Stimulated activated CD8-positive, alpha-beta memory T cell treated with anti-CD3 and anti-CD28 coated beads, Interleukin-15, amount 100 ng/mL, for 24 hours (primary cell): ENCODE results near the gene CLDND2.
"Not testable (repeated sequence)": the region's sequence is repeated elsewhere in the genome, so short reads cannot be mapped to it uniquely, and the experiment has no call there.

Source experiments
- DNase-seq: peaks from one replicate; pipeline ENCODE4 v3.0.0-alpha.2; 2020; ENCODE audit warnings: low read depth

The CLDND2 gene, protein sequence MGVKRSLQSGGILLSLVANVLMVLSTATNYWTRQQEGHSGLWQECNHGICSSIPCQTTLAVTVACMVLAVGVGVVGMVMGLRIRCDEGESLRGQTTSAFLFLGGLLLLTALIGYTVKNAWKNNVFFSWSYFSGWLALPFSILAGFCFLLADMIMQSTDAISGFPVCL

DNA sequence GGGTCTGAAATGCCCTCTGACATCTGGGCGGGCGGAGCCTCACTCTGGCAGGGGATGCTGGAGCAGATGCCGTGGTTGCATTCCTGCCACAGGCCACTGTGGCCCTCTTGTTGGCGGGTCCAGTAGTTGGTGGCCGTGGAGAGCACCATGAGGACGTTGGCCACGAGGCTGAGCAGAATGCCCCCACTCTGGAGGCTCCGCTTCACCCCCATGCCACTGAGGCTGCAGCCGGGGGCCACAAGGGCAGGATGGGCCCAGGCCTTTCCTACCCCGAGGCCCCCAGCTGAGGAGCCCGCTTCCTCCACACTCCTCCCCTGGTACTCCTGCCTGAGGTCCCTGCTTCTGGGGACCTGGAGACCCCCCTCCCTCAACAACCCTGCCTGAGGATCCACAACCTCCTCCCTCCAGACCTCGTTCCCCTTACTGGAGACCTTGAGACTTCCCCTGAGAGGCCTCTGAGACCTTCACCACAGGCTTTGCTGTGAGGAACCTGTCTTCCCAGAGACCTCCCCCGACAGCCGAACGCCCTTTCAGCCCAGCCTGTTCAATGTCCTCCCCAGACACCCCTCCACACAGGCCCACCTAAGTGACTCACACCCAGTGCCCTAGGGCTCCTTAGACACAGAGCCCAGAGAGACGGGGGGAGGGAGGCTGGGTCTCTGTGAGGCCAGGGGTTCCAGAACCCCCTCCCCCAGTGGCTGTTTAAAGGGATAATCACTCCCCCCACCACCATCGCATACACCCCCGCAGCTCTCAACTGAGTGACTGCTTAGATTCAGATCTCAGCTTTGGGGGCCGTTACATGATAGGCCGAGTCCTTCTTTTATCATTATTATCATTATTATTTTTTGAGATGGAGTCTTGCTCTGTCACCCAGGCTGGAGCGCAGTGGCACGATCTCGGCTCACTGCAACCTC, at the start of gene CLDND2:
Gene CLDND2 (minus strand): TSS at position 638 of the 917 bp plus-strand sequence. CDS start 426 bp downstream, at position 212.
- no peak for DNase-seq

DNA sequence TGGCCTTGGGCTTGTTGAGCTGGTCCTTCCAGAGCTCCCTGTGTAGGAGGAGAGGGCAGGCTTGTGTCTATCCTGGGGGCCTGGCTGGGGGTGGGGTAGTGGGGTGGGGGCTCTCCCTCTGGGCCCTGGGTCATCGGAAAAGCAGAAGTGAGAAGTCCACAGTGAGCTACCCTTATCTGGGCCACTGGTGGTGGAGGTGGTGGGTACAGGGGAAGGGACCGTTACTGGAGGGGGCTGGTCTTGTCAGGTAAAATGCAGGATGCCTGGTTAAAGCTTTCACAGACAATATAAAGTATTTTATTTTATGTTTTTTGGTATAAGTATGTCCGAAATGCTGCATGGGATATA, 49.0 kb upstream of the CLDND2 start:
- no peak for DNase-seq

DNA sequence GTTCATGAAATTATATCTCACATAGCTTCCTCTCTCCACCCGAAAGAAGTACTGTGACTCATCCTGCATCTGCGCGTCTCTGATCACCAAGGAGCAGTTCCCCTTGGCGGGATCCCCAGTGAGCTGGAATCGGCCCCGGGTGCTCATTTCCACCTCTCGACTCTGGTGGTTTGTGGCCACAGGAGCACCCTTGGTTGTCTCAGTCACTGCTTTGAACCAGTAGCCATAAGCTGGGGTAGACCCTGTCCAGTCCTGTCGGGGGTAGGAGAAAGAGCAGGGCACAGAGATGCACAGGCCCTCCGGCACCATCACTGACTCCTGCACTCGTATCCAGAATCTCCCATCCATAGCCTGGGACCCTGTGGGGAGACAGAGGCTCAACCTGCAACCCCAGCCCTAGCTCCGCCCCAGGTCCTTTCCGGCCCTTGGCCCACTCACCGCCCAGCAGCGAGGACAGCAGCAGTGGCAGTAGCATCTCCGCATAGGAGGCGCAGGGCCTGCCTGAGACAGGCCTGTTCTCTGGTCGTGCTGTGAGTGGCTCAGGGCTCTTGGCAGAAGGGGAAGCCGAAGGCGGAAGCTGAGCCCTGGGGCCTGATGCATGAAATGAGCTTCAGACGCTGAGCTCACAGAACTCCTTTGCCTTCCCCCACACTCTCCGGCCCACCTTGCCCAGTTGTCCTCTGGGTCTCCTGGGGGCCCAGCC, 48.5 kb upstream of the CLDND2 start, which contains the start of gene SIGLEC10:
Gene SIGLEC10 (minus strand): TSS at position 536 of the 703 bp plus-strand sequence. CDS start 61 bp downstream, at position 475.
- no peak for DNase-seq

DNA sequence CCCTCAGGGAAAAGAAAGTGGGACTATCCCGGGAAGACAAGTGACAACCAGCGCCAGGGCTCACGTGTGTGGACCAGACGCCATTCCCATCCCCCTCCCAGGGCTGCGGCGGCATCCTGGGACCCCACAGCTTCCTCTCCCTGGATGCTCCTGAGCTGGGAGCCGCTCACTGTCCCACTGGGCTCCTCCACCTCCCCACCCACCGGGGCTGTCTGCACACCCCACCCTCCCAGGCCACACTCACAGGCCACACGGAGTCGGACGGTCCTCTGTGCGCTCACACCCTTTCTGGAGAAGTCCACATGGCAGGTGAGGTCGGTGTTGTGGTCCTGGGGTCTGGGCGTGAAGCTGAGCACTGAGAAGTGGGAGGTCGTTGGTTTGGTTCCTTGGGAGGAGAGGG, 47.6 kb upstream of the CLDND2 start:
- not testable (repeated sequence) for DNase-seq

DNA sequence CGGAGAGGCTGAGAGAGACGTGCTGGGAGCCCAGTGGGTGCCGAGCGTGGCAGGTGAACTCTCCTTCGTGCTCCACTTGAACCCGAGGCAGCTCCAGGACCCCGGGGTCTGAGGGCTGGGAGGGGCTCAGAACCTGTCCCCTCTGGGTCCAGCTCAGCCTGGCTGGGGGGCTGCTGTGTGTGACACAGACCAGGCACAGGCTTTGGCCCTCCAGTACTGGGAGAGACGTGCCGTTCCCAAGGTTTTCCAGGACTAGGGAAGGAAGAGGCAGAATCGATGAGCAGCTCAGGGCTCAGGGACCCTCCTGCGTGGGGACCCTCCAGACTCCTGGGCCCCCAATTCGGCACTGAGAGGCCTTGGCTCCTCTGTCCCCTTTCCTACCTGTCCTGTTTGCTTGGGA, 46.4 kb upstream of the CLDND2 start:
- DNase-seq, result no peak

DNA sequence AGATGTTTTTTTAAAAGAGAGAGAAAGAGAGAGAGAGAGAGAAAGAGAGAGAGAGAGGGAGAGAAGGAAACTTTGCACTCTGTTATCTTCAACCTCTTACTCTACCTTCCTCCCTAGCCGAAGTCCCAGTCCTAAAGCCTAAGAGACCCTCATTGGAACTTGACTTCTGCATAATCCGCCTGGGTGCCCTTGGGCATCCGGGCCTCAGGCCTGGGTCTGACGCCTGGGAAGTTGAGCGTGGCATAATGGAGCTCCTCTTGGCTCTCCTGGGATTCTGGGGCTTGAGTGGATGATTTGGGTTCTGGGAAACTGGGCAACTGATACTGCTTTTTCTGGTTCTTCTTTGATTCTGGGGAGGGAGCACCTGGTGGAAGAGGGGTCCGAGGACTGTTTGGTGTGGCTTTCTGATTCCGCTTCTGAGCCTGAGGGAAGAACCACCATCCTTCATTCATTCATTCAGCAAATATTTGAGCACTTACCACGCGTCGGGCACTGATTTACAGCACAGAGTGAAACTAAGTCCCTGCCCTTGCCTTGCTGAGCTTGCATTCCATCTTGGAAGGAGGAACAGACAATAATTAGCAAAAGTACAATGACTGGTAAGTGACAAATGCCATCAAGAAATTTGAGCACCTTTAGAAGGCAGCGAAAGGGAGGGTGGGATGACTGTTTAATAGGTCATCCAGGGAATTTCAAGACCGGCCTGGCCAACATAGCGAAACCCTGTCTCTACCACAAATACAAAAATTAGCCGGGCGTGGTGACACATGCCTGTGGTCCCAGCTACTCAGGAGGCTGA, 42.3 kb upstream of the CLDND2 start:
- DNase-seq, result no peak

DNA sequence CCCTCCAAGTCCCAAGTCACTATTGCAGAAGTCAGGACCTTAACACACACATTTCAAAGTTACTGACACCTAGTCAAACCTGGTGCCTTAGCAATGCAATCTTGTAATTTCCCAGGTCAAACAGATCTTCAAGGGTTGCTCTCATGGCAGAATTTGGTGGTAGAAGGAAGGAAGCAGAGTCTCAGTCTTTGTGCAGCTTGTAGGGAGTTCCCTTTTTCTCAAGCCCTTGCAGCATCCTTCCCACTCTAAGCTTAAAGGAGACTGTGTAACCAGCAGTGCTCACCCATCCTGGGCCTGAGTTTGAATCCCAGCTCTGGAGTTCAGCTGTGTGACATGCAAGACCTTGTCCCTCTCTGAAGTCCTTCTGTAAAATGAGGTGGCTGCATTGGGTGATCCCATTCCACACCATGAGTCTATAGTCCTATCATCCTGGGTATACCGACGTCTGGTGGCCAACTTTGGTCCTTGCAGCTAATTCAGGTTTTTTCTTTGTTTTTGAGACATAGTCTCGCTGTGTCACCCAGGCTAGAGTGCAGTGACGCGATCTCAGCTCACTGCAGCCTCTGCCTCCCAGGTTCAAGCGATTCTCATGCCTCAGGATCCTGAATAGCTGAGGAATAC, 38.8 kb upstream of the CLDND2 start:
- DNase-seq, result no peak

DNA sequence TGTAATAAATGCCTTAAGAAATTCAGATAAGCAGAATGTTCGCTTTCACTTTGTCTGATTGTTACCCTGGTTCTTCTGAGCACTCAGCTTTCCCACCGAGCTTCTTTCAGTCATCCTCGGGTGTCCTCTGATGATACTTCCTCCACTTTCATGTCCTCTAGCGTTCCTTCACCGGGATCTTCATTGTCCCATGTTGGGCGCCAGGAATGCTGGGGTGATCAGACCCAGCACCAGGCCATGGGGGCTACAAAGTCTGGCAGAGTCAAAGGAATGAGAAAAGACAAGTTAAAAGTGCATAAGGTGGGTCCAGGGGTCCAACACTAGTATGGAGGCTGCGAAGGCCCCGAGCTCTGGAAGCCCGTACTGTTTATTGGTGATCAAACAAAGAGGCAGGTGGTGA, 33.3 kb upstream of the CLDND2 start:
- no peak for DNase-seq

DNA sequence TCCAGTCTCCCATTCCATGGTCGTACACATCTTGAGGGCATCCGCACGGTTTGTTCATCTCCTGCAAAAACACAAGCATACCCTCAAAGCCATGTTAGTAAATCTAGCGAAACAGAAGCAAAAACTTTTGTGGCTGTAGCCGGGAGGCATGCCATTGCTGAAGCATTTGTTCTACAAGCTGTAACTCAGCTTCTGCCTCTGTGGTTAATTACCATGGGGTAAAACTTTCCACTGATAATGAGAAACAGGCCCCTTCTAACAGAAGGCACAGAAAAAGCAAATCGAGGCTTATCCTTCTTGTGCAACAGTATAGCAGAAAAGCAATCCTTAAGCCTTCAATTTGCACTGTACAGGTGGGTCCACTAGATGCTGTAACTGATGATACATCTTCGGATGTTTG, 31.1 kb upstream of the CLDND2 start:
- DNase-seq, result not testable (repeated sequence)

DNA sequence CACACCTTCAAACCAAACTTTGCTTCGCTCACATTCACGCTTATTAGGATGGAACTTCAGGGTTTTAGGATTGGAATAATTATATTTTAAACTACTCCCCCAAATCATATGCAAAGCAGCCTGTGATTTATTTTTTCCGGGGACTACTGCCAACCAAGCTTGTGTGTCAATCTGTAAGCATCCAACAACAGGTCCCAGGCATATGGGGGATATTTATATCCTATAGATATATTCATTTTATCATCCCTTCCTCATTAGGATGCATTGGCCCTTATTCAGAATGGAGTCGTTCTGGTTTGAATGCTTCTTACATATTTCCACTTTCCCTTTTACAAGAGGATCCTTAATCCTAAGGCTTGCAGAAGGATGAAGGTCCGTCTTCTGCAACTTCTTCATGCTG, 30.4 kb upstream of the CLDND2 start:
- no peak for DNase-seq

DNA sequence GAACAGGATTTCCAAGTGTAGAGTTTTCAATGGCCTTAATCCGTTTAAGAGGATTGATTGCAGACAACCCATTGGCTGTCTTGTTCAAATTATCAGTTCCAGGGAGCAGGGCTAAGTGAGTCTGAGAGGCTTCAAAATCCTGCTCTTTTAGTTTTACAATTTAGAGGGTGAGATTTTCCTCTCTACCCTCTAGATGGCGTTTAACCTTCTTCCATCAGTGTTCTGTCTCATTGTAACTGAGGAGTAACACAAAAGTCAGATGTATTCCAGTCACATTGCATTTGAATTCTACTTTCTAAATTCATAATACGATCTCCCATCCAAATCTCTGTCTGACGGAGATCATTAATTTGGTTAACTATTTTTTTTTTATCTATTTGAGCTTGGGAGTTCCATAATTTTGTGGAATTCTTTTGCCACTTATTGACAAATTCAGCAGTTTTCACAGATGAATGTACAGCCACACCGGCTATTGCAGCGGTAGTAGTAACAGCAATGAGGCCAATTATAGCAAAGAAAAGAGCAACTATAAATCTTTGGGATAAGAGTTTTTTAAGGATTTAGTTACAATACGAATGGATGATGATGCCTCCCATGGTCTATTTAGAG, 29.4 kb upstream of the CLDND2 start:
- DNase-seq, result no peak

DNA sequence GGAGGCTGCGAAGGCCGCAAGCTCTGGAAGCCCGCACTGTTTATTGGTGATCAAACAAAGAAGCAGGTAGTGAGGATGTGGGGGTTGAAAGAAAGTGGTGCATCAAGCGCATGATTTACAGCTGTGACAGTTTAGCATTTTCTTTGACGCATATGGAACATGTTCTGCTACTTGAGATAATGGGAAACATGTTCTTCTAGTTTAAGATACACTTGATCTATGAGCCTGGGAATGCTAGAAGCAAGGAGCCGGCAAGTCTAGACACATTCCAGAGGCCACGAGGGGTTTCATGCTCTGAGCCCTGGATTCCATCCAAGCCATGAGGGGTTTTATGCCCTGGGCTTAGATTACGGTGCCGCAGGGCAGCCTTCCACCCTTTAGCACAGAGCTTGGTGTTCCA, 28.6 kb upstream of the CLDND2 start:
- DNase-seq, result not testable (repeated sequence)

DNA sequence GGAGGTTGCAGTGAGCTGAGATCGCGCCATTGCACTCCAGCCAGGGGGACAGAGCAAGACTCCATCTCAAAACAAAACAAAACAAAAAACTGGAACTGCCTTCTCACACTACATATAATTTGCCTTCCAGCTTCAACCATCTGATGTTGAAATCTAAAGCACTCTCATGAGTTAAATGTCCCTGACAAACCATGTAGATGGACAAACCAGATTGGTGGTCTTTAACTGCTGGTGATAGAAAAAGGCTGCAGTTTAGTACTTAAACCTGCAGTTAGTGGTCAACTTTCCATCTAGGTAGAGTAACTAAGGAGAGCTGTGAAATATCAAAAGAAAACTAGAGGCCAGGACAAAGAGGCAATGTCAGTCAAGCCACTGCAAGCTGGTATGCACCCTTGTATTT, 27.4 kb upstream of the CLDND2 start:
- DNase-seq, result no peak

DNA sequence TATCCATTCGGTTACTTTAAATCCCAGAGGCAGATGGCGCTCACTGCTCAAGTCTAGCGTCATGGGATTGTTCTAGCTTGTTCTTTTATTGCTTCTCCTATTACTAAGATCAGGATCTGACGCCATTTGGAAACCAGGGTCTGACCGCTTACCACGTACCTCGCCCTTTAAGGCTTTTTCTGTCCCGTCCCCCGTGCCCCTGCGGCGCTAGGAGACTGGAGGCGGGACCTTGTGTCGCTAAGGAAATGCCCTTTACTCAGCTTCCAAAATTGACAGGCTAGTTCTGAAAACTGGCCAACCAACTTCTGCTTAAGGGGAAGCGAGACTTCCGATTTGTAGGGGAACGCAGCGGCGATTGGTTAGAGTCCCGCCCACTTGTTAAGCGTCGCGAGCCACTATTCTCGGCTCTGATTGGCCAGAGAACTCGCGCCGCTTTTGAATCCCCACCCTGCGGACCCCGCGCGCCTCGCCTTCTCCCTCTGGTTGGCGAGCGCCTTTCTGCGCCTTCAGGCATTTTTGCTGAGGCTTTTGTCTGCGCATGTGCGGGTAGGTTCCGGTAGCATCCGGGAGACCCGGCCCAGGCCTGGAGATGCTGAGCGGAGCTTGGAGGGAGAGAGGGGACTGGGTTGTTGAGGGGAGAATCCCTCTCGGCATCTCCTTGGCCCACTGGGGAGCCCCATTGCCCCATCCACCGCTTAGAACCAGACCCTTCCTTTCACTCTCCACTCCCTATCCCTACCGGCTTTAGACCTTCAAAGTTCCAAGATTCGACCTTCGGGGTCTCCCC, 25.4 kb upstream of the CLDND2 start:
- DNase-seq, result peak; percentile 65

DNA sequence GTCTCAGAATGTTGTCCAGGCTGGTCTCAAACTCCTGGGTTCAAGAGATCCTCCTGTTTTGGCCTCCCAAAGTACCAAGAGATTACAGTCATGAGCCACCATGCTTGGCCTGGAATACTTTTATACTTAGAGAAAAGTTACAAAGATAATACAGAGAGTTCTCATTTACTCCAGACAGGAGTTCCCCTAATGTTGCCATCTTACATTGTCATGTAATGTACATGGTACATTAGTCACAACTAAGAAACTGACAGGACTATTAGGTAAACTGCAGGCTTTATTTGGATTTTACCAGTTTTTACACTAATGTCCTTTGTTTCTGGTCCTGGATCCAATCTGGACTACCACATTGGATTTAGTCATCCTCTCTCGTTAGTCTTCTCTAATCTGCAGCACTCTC, 23.9 kb upstream of the CLDND2 start:
- DNase-seq, result no peak

DNA sequence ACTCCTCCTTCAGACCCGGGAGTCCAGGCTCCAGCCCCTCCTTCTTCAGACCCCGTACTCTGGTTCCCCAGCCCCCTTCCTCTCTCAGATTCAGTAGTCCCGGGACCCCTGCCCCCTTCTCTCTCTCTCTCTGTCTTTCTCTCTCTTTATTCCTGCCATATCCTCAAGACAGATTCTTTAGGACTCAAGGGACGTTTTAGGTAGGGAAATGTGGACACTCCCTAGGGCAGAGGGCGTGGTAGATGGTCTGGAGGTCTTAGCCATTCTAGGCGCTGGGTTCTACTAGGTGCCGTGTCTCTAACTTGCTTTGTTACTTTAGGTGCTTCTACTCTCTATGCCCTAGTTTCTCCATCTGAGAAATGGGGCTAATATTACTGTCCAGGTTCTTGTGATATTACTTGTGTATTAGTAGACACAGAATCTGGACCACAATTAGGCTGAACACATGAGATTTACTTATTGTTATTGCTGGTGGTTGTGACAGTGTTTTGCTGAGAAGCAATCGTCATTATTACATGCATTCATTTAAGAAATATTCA, 22.3 kb upstream of the CLDND2 start:
- DNase-seq, result no peak

DNA sequence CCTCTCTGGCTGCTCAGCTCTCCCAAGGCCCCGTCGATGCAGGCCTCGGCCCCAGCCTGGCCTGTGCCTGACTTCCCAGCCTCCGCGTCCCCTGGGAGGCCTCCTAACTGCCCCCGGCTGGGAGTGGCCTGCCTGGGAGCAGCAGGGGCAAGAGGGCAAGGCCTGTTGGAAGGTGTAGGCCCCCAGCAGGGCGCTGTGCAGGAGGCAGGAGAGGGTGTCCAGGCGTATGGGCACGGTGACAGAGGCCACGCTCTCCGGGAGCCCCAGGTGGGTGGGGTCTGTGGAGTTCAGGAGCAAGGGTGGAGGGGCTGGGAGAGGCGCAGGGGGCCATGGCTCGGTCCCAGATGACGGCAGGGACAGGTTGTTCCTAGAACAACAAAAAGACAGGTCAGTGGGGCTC, 20.3 kb upstream of the CLDND2 start:
- DNase-seq, result no peak

DNA sequence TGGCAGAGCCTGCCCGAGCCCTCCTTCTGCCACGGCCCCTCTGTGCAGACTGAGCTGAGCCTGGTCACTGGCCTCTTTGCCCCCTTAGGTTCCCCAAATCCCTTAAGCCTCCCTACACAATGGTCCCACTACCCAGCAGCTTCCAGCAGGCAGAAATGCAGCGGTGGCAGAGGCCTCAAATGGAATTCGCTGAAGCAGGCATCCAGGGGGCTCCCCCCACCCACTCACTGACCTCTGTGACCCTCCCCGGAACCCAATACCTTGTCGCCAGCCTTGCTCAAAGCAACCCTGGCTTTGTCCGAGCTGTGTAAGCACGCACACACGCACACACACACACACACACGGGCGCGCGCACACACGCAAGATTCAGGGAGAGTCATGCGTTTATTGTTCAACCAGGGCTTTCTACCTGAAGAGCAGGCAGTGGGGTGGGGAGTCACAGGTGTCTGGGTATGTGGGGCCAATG, 19.2 kb upstream of the CLDND2 start, which contains the start of gene LIM2:
Gene LIM2 (minus strand): TSS at position 51 of the 466 bp plus-strand sequence. CDS start 531 bp downstream, outside the sequence.
- no peak for DNase-seq

DNA sequence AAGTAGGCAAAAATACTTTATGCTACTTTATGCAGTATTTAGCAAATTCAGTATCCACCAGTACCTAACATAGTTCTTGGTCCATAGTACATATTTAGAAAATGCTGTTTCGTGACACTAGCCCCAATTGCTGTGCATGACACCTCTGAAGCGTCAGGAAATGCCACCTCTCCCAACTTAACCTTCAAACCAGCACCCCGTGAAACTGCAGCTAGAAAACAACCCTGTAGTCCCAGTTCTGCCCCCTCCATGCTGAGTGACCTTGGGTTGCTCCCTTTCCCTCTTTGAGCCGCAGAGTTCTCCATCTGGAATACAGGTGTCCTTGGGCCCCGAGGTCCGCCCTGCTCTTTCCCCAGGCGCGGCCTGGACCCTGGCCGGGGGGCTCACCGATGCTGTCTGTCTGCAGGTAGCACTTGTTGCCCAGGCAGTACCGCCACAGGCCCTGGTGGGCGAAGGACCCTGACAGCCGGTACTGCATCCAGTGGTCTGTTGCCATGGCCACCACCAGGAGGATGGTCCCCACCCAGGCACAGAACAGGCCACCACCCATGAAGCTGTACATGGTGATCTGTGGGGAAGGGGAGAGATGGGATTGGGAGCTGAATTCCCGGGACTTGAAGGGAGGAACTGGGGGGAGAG, 18.2 kb upstream of the CLDND2 start:
- no peak for DNase-seq
